OCI-LY1 (cell line): Measurements from ENCODE around the gene ZBTB3.
A peak's percentile ranks its signal among the peaks of the same experiment; 100 is the strongest.

Source experiments
- H2AFZ ChIP-seq: fragments of 200-600 bp; sonication (generic), shearing (Covaris generic); 2 replicates; pipeline ENCODE4 v1.6.0; 2014; ENCODE audit warnings: antibody characterized with exemption, mild to moderate bottlenecking, low read length
- H3F3A ChIP-seq: fragments of 200-600 bp; sonication (generic), shearing (Covaris generic); 2 replicates; pipeline ENCODE4 v1.6.0; 2014; ENCODE audit warnings: mild to moderate bottlenecking, antibody characterized with exemption, low read length, moderate library complexity; ENCODE audit not compliant: insufficient read depth
- H3K27ac ChIP-seq: fragments of 200-600 bp; sonication (generic); 2 replicates; pipeline ENCODE4 v1.5.1; 2014; ENCODE audit warnings: low read length, mixed run types, mild to moderate bottlenecking, low read depth; ENCODE audit not compliant: poor library complexity, severe bottlenecking
- H3K27me3 ChIP-seq: fragments of 200-600 bp; sonication (generic); 2 replicates; pipeline ENCODE4 v1.6.0; 2014; ENCODE audit warnings: antibody characterized with exemption, mild to moderate bottlenecking, low read length, moderate library complexity; ENCODE audit not compliant: insufficient read depth
- H3K36me3 ChIP-seq: fragments of 200-600 bp; sonication (generic); 2 replicates; pipeline ENCODE4 v1.6.1; 2014; ENCODE audit warnings: mild to moderate bottlenecking, antibody characterized with exemption, low read length, moderate library complexity, mixed read lengths; ENCODE audit not compliant: insufficient read depth
- H3K4me1 ChIP-seq: fragments of 200-600 bp; sonication (generic); 2 replicates; pipeline ENCODE4 v1.5.1; 2014; ENCODE audit warnings: mild to moderate bottlenecking, low read length, moderate library complexity; ENCODE audit not compliant: insufficient read depth, severe bottlenecking
- H3K4me2 ChIP-seq: fragments of 200-600 bp; sonication (generic), shearing (Covaris generic); 2 replicates; pipeline ENCODE4 v1.6.1; 2014; ENCODE audit warnings: low read length
- H3K4me3 ChIP-seq: fragments of 200-600 bp; sonication (generic); 2 replicates; pipeline ENCODE4 v1.5.1; 2014; ENCODE audit warnings: low read length, low read depth, mild to moderate bottlenecking, mixed read lengths; ENCODE audit not compliant: poor library complexity, severe bottlenecking
- H3K79me2 ChIP-seq: fragments of 200-600 bp; shearing (Covaris generic); 2 replicates; pipeline ENCODE4 v1.6.1; 2016; ENCODE audit warnings: mixed run types, low read length, mixed read lengths; ENCODE audit not compliant: insufficient read depth
- H3K9ac ChIP-seq: fragments of 200-600 bp; sonication (generic), shearing (Covaris generic); 2 replicates; pipeline ENCODE4 v1.6.1; 2014; ENCODE audit warnings: mild to moderate bottlenecking, low read length, mixed read lengths
- H3K9me2 ChIP-seq: fragments of 200-600 bp; sonication (generic), shearing (Covaris generic); 2 replicates; pipeline ENCODE4 v1.6.1; 2014; ENCODE audit warnings: low read depth, mild to moderate bottlenecking, low read length, mixed read lengths
- H3K9me3 ChIP-seq: fragments of 200-600 bp; shearing (Covaris generic); 2 replicates; pipeline ENCODE4 v1.6.1; 2014; ENCODE audit warnings: low read length, mixed read lengths
- H4K20me1 ChIP-seq: fragments of 200-600 bp; sonication (generic), shearing (Covaris generic); 2 replicates; pipeline ENCODE4 v1.6.0; 2016; ENCODE audit warnings: mild to moderate bottlenecking, low read length; ENCODE audit not compliant: insufficient read depth
- CTCF ChIP-seq: fragments of 200-600 bp; sonication (generic), shearing (Covaris generic); IDR thresholded peaks from 2 replicates; pipeline ENCODE4 v1.5.1; 2017; ENCODE audit warnings: mild to moderate bottlenecking, antibody characterized with exemption, low read length, moderate library complexity, mixed read lengths
- EZH2 ChIP-seq: fragments of 200-600 bp; sonication (generic), shearing (Covaris generic); IDR thresholded peaks from 2 replicates; pipeline ENCODE4 v1.8.0; 2017; ENCODE audit warnings: borderline replicate concordance, mixed run types, mild to moderate bottlenecking, antibody characterized with exemption, low read length, moderate library complexity, mixed read lengths

The ZBTB3 gene

GRCh38 chr11:62727872-62728170 lies 26.1 kb downstream of the ZBTB3 start:
- H3K4me2 ChIP-seq = peak overlapping the region; percentile 75
- H3F3A ChIP-seq = no peaks in the 10 kb centered on the region
- peaks cover 26% of the 10 kb centered on the region for H3K4me1 ChIP-seq
- peaks cover 51% of the 10 kb centered on the region for H3K79me2 ChIP-seq
- TF ChIP-seq CTCF = no peak
- TF ChIP-seq EZH2 = no peak
- no peaks in the 10 kb centered on the region; the same call in 1 of the 2 replicates for H4K20me1 ChIP-seq
- peaks cover 45% of the 10 kb centered on the region for H3K36me3 ChIP-seq
- no peak overlapping the region for H2AFZ ChIP-seq
- peak overlapping the region; percentile 95 for H3K27ac ChIP-seq
- no peaks in the 10 kb centered on the region for H3K27me3 ChIP-seq
- H3K9me2 ChIP-seq = no peaks in the 10 kb centered on the region
- H3K4me3 ChIP-seq = peak overlapping the region; percentile 99
- peak overlapping the region; percentile 82 for H3K9ac ChIP-seq
- no peaks in the 10 kb centered on the region for H3K9me3 ChIP-seq

- H3K4me1 ChIP-seq = peaks cover 26% of the 10 kb centered on the region
- peaks cover 51% of the 10 kb centered on the region for H3K79me2 ChIP-seq
- no peak for TF ChIP-seq EZH2
- TF ChIP-seq CTCF = no peak
- H3K4me3 ChIP-seq = peak within 1 kb of the TSS; percentile 99
- no peaks in the 10 kb centered on the region for H3F3A ChIP-seq
- H3K36me3 ChIP-seq = peaks cover 50% of the 10 kb centered on the region
- no peaks in the 10 kb centered on the region for H3K9me2 ChIP-seq
- no peaks in the 10 kb centered on the region for H3K27me3 ChIP-seq
- H4K20me1 ChIP-seq = no peaks in the 10 kb centered on the region; the same call in 1 of the 2 replicates
- H3K9ac ChIP-seq = peak within 1 kb of the TSS; percentile 82
- H3K27ac ChIP-seq = peak within 1 kb of the TSS; percentile 95
- H3K9me3 ChIP-seq = no peaks in the 10 kb centered on the region
- peak within 1 kb of the TSS; percentile 75 for H3K4me2 ChIP-seq
- H2AFZ ChIP-seq = no peak within 1 kb of the TSS
Observed at GRCh38 chr11:62727165-62727871, 26.6 kb downstream of the ZBTB3 start, which contains the start of gene HNRNPUL2. TSS of gene HNRNPUL2 (minus strand) at chr11:62727457. CDS start at chr11:62727156, 301 bp downstream.

- Histone ChIP-seq H3K36me3 (peaks cover 54% of the 10 kb centered on the region), H3K79me2 (peaks cover 51% of the 10 kb centered on the region), H3K9me3 (no peaks in the 10 kb centered on the region), H3K27ac (peak overlapping the region; percentile 95), H3K9ac (peak overlapping the region; percentile 82), H3K9me2 (no peaks in the 10 kb centered on the region), H3K4me3 (peak overlapping the region; percentile 99), H3K4me2 (peak overlapping the region; percentile 75), H3K27me3 (no peaks in the 10 kb centered on the region), H4K20me1 (no peaks in the 10 kb centered on the region; the same call in 1 of the 2 replicates), H3K4me1 (peaks cover 26% of the 10 kb centered on the region), H2AFZ (no peak overlapping the region), H3F3A (no peaks in the 10 kb centered on the region)
- TF ChIP-seq CTCF (no peak), EZH2 (no peak)
Observed at GRCh38 chr11:62726915-62727164, 27.1 kb downstream of the ZBTB3 start.
